CD4-positive, alpha-beta T cell treated with Interleukin-4 for 4 hours (primary cell): ENCODE measurements around the gene KLHL30.

ENCODE experiments used
- DNase-seq: peaks from one replicate; pipeline ENCODE4 v3.0.0-alpha.2; 2020

The KLHL30 gene

DNA sequence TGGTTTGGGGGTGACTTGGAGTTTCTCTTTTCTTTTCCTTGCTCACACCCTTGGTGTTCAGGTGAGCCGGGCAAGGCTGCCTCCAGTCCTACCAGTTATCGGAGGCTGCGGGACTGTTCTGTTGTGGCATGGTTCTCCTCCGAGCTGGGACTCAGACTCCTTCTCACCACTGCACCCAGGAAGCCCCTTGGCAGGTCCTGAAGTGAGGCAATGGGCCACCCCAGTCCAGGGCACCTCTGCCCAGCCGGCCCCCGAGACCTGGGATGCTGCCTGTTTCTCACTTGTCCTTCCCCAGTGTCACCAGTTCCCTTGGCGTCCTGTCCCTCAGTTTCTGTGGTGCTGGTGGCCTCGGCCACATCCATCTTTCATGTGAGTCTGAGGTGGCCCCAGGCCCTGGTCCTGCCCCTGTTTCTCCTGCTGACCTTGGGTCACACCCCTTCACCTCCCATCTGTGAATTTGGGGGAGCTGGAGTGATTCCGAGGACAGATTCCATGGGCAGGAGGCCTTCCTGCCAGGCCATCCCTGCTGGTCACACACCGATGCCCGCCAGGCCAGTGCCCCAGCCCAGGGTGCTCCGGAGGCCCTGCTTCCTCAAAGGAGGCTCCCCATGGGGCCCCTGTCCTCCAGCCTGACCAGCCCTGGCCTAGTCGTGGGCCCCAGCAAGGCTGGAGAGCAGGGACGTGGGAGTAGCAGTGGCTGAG, 6.6 kb upstream of the KLHL30 start:
- DNase-seq: no peak

DNA sequence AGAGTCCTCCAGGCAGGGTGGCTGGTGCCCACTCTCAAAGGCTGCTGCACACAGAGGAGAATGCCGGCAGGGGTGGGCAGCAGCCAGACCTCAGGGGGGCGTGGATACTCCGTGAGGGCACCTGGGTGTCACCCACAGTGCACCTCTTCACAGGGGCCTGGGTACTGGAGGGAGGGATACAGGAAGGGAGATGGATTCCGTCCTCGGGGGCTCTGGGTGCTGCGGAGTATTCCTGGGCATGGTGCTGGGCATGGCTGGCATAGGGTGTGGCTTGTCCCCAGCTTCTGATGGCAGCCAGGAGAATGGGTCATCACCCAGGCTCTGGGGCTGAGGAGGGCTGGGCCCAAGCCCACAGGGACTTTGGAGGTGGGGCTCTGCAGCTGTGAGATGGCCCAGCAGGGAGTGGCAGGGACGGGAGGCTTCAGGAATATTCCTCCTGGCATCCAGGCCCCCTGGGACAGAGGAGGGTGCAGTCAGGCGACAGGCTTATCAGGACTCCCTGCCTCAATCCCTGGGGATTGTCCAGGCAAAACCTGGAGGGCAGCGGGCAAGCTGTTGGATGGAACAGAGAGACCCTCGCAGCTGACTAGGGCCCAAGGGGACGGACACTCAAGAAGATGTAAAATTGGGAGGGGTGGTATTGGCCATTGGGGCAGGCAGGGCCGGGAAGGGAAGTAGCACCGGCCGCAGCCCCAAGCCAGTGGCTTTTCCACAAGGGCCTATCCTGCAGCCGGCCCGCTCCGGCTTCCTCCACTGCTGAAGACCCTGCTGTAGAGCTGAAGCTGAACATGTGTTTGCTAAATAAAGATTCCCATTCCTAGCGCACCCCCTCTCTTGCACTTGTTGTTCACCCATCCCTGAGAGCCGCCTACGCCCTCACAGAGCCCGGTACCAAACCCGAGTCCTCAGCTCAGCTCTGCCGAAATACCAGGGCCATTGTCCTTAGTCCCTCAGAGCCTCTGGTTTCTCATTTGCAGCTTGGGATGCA, 5.7 kb upstream of the KLHL30 start:
- DNase-seq: no peak

- DNase-seq: no peak
Measured at GRCh38 chr2:238133499-238134392, 4.7 kb upstream of the KLHL30 start.

DNA sequence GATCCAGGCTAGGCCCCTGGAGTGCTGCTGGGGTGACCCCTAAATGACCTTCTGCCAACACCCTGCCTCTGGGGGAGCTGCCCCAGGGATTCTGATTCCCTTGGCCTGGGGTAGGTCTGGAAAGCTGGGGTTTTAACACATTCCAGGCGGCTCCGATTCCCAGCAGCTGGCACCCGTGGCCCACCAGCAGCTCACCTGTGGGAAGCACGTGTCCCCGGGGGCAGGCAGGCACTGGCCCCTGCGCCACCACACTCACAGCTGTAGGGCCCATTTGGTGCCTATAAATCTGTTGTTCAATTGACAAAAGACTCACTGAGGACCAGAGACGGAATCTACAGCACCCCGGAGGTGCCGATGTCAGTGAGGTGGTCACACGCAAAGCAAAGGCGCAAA, 4.1 kb upstream of the KLHL30 start:
- DNase-seq: no peak

GRCh38 chr2:238135601-238136150, 2.8 kb upstream of the KLHL30 start:
- DNase-seq: no peak

DNA sequence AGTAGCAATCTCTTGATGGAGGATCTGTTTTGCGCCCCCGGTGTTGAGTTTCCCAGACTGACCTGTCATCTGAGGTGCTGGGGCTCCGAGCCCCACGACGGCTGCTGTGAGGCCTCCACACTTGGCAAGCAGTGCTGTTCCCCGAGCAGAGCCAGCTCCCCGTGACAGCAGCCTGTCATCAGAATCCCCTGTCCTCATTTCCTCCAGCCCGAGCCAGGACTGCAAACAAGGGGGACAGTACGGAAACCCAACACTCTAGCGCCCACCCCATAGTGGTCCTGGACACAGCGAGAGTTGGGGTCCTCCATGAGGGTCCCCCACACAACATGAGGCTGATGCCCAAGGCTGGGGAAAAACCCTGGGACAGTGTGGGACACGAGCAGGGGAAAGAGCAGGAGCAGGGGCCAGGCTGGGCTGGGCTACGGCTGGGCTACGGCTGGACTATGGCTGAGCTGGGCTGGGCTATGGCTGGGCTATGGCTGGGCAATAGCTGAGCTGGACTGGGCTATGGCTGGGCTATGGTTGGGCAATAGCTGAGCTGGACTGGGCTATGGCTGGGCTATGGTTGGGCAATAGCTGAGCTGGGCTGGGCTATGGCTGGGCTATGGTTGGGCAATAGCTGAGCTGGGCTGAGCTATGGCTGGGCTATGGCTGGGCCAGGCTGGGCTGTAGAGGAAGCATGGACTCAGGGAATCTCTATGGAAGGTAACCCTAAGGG, 1.5 kb upstream of the KLHL30 start:
- no peak for DNase-seq

- DNase-seq: no peak
Measured at GRCh38 chr2:238137885-238138284, 583 bp upstream of the KLHL30 start.

DNA sequence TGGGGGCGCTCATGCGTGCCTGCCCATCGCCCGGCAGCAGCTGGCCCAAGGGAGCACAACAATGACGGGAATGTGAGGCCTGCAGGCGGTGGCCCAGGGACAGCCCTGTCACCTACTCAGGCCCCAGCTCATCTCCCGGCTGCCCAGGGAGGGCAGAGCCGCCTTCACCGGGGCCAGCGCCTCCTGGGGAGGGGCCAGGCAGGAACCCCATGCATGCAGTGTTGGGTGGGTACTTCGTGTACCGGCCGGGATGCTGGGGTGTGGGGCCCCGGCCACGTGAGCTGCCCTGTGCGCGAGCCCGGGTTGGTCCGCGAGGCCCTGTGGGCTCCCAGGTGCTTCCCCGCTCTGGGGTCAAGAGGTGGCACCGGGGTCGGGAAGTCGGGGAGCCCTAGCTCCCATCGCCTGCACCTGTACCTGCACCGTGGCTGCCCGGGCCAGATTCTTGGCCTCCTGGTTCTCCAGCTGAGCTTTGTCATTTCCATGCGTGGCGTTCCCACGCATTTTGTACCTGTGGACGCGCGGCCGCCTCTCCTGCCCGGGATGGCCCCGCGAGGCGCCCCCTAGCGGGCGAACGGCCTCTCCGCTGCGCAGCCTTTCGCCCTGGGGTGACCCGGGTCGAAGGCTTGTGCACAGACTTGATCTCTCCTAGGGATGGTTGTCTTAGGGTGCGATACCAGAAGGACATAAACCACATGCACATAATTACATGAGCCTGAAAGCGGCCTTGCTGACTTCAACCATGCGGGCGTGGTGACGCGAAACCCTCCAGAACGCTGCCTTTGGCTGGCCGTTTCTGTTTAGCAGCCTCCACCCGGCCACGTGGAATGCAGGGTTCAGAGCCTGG, 950 bp downstream of the KLHL30 start:
- no peak for DNase-seq

DNA sequence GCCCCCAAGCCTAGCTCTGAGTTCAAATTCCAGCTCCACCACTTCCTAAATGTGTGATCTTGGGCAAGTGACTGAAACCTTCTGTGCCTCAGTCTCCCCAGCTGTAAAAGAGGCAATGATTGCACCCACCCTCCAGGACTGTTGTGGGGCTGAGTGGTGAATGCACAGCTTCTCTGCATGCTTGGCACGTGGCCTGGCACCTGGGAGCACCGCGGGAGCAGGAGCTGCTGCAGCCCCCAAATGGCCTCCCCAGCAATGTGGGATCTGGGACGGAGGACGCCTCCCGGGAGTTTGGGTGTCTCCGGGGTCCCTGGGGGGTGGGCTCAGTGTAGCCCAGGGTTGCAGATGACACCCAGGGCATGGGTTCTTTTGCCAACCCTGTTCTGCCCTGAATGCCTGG, 1.6 kb downstream of the KLHL30 start:
- no peak for DNase-seq

DNA sequence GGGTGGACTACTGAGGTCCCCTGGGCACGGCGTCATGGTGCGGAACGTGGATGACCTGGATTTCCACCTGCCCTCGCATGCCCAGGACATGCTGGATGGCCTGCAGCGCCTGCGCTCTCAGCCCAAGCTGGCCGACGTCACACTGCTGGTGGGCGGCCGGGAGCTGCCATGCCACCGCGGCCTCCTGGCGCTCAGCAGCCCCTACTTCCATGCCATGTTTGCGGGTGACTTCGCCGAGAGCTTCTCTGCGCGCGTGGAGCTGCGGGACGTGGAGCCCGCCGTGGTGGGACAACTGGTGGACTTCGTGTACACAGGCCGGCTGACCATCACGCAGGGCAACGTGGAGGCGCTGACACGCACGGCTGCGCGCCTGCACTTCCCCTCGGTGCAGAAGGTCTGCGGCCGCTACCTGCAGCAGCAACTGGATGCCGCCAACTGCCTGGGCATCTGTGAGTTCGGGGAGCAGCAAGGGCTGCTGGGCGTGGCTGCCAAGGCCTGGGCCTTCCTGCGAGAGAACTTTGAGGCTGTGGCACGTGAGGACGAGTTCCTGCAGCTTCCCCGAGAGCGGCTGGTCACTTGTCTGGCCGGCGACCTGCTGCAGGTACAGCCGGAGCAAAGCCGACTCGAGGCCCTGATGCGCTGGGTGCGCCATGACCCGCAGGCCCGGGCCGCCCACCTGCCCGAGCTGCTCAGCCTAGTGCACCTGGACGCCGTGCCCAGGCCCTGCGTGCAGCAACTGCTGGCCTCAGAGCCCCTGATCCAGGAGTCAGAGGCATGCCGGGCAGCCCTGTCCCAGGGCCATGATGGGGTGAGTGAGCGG, 2.5 kb downstream of the KLHL30 start:
- DNase-seq: no peak

- DNase-seq: no peak
Measured at GRCh38 chr2:238141541-238142318, 3.3 kb downstream of the KLHL30 start.

- DNase-seq: no peak
Measured at GRCh38 chr2:238142382-238143205, 4.1 kb downstream of the KLHL30 start.

- no peak for DNase-seq
Measured at GRCh38 chr2:238143239-238143951, 4.9 kb downstream of the KLHL30 start.

DNA sequence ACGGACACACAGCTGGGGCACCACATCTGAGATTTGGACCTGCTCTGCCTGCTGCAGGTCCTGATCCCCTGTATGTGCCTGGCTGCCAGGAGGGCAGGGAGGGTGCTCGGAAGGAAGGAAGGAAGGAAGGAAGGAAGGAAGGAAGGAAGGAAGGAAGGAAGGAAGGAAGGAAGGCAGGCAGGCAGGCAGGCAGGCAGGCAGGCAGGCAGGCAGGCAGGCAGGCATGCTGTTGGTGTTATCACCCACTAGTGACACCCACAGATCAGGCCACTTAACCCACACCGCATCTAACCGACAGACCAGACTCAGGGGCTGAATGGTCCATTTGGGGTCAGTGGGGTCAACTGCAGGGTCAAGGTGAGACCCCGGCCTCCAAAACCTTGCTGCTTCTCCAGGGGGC, 5.8 kb downstream of the KLHL30 start:
- DNase-seq: no peak

- DNase-seq: no peak
Measured at GRCh38 chr2:238145046-238145445, 6.6 kb downstream of the KLHL30 start.

- DNase-seq: no peak
Measured at GRCh38 chr2:238145851-238146250, 7.4 kb downstream of the KLHL30 start.

DNA sequence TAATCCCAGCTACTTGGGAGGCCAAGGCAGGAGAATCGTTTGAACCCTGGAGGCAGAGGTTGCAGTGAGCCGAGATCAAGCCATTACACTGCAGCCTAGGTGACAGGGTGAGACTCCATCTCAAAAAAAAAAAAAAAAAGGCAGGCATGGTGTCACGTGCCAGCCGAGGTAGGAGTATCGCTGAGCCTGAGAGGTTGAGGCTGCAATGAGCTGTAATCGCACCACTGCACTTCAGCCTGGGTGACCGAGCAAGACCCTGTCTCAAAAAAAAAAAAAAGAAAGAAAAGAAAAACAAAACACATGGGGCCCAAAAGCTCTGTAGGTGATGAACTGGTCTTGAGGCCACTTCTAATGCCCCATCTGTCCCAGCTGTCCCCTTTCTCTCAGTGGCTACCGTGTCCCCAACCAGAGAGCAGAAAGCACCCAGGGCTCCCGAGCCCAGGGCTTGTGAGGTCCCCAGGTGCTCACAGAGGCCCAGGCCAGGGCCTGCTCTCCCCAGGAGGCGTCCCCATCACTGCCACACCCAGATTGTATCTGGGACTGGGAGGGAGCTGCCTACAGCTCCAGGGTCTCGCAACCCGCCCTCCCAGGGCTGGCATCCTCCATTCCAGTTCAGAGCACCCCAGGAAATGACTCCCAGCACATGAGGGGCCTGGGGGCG, 8.5 kb downstream of the KLHL30 start:
- no peak for DNase-seq
